ENCODE data around the gene RNLS. TPM values are rescaled to one million over a fixed set of nuclear protein-coding genes. Genes with fewer than 3 reads are reported as not detected.

The RNLS gene
- total RNA-seq, 1 donor from 2014 or later: 6.0 TPM

DNA sequence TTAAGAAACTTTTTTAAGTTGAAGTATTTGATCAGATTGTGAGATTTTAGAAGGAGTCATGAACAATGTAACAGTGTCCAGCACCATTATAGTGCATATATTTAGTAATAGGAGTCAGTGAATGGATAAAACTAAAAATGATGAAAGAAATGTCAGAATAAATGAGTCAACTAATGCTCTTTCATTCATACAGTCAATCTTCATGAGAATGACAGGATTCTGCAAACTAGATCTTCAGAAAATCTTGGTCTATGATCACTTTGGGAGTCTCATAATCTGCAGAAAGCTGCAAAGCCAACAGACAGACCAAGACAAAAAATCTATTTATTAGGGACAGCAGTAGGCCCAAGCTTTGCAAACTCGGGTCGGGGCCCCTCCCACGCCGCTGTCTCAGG lies 710 bp downstream of the RNLS start:
- no peak for DNase-seq (ENCODE audit: low spot score)
- Mint-ChIP-seq H3K36me3 (ENCODE audit: low read depth, unreplicated experiment) (no peaks in the 10 kb centered on the region), H3K4me3 (ENCODE audit: unreplicated experiment) (peak overlapping the region; percentile 65), H3K27ac (ENCODE audit: unreplicated experiment) (no peak overlapping the region), H3K4me1 (ENCODE audit: unreplicated experiment) (peaks cover 5% of the 10 kb centered on the region), H3K9me3 (ENCODE audit: unreplicated experiment) (no peaks in the 10 kb centered on the region), H3K27me3 (ENCODE audit: unreplicated experiment) (no peaks in the 10 kb centered on the region)
- TF ChIP-seq, protein P1, sequence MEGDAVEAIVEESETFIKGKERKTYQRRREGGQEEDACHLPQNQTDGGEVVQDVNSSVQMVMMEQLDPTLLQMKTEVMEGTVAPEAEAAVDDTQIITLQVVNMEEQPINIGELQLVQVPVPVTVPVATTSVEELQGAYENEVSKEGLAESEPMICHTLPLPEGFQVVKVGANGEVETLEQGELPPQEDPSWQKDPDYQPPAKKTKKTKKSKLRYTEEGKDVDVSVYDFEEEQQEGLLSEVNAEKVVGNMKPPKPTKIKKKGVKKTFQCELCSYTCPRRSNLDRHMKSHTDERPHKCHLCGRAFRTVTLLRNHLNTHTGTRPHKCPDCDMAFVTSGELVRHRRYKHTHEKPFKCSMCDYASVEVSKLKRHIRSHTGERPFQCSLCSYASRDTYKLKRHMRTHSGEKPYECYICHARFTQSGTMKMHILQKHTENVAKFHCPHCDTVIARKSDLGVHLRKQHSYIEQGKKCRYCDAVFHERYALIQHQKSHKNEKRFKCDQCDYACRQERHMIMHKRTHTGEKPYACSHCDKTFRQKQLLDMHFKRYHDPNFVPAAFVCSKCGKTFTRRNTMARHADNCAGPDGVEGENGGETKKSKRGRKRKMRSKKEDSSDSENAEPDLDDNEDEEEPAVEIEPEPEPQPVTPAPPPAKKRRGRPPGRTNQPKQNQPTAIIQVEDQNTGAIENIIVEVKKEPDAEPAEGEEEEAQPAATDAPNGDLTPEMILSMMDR (IDR thresholded peaks at IDR 0.05; ENCODE audit: unreplicated experiment): no peak

DNA sequence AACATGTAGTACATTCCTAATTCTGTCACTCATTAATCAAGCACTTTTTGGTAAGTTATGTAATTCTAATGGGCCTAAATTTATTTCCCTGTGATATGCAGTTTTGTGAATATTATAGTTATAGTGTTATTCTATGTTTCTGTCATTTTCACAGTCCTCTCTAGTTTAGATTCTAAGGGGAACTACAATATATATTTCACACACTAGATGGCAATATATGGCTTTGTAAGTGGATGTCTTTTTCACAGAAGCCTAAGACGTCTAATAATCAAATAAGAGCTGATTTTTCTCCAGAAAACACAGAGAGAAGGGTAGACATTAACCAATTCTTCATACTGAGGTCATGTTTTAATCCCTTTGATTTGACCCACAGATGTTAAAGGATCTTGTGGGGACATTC lies 18.0 kb downstream of the RNLS start:
- Mint-ChIP-seq H3K9me3 (ENCODE audit: unreplicated experiment) (no peaks in the 10 kb centered on the region), H3K4me1 (ENCODE audit: unreplicated experiment) (peaks cover 4% of the 10 kb centered on the region), H3K36me3 (ENCODE audit: low read depth, unreplicated experiment) (no peaks in the 10 kb centered on the region), H3K27me3 (ENCODE audit: unreplicated experiment) (peaks cover 1% of the 10 kb centered on the region), H3K4me3 (ENCODE audit: unreplicated experiment) (no peak overlapping the region), H3K27ac (ENCODE audit: unreplicated experiment) (no peak overlapping the region)
- TF ChIP-seq, protein P1 (IDR thresholded peaks at IDR 0.05; ENCODE audit: unreplicated experiment): no peak
- no peak for DNase-seq (ENCODE audit: low spot score)

DNA sequence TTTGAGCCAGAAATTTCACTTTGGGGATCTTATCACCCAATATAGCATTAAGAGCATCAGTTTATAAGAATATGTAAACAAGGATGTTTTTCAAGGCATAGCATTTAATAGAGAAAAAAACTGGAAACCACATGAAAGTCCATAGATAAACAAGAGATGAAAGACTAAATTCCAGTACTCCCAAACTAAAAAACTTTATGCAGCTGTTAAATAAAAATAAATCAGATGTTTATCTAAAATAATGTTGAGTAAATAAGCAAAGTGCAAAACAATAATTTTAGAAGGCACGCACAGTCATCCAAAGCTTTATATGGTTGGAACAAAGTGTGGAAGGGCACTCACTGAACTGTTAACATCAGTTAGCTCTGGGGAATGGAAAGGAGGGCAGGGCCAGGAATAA lies 21.0 kb downstream of the RNLS start:
- Mint-ChIP-seq H3K4me3 (ENCODE audit: unreplicated experiment) (no peak overlapping the region), H3K27ac (ENCODE audit: unreplicated experiment) (no peak overlapping the region), H3K27me3 (ENCODE audit: unreplicated experiment) (no peaks in the 10 kb centered on the region), H3K4me1 (ENCODE audit: unreplicated experiment) (peaks cover 4% of the 10 kb centered on the region), H3K9me3 (ENCODE audit: unreplicated experiment) (no peaks in the 10 kb centered on the region), H3K36me3 (ENCODE audit: low read depth, unreplicated experiment) (no peaks in the 10 kb centered on the region)
- TF ChIP-seq, protein P1 (IDR thresholded peaks at IDR 0.05; ENCODE audit: unreplicated experiment): no peak
- DNase-seq (ENCODE audit: low spot score): no peak

DNA sequence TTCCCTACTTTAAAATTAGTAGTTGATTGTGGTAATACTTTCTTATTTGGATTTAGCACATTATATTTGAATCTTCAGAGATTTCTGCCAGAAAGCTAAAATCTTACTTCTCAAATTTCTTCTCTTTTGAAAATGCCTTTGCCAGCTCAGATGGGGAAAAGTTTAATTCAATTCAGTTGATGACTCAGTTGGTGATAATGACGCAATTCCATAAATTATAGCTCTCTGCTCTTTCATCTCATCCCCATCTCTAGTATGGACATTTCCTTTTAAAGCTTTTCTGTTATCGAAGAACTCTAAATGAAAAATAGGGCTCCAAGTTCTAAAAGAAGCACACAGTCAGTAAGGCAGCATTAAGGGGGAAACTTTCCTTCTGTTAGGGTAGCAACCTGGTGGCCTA lies 25.5 kb downstream of the RNLS start:
- no peak overlapping the region for H3K4me3 Mint-ChIP-seq (ENCODE audit: unreplicated experiment)
- H3K27me3 Mint-ChIP-seq (ENCODE audit: unreplicated experiment): no peaks in the 10 kb centered on the region
- no peak for DNase-seq (ENCODE audit: low spot score)
- no peaks in the 10 kb centered on the region for H3K36me3 Mint-ChIP-seq (ENCODE audit: low read depth, unreplicated experiment)
- H3K4me1 Mint-ChIP-seq (ENCODE audit: unreplicated experiment): no peaks in the 10 kb centered on the region
- no peaks in the 10 kb centered on the region for H3K9me3 Mint-ChIP-seq (ENCODE audit: unreplicated experiment)
- TF ChIP-seq, protein P1 (IDR thresholded peaks at IDR 0.05; ENCODE audit: unreplicated experiment): no peak
- no peak overlapping the region for H3K27ac Mint-ChIP-seq (ENCODE audit: unreplicated experiment)

DNA sequence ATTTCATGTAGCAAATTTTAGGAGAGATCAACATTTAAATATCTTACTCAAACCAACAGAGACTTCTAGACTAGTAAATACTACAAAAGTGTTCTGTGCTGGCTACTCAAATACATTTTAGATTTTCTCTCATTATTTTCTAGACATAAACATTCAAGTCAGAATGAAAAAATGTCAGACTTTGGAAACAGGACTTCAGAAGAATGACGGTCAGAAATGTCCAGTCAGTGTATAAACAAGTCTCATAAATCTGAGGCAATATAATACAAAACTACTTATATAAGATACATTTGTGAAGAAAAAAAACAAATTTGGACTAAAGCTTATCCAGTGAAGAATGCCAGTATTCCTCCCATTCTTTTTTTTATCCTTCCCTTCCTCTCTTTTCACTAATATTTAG lies 25.9 kb downstream of the RNLS start:
- H3K9me3 Mint-ChIP-seq (ENCODE audit: unreplicated experiment): no peaks in the 10 kb centered on the region
- TF ChIP-seq, protein P1 (IDR thresholded peaks at IDR 0.05; ENCODE audit: unreplicated experiment): no peak
- no peaks in the 10 kb centered on the region for H3K4me1 Mint-ChIP-seq (ENCODE audit: unreplicated experiment)
- H3K27me3 Mint-ChIP-seq (ENCODE audit: unreplicated experiment): no peaks in the 10 kb centered on the region
- H3K27ac Mint-ChIP-seq (ENCODE audit: unreplicated experiment): no peak overlapping the region
- DNase-seq (ENCODE audit: low spot score): no peak
- no peak overlapping the region for H3K4me3 Mint-ChIP-seq (ENCODE audit: unreplicated experiment)
- no peaks in the 10 kb centered on the region for H3K36me3 Mint-ChIP-seq (ENCODE audit: low read depth, unreplicated experiment)

Measured in endothelial cell (in vitro differentiated cells).